Cardiac muscle cell (in vitro differentiated cells and primary cell): ENCODE results near the gene ARL6IP4. TPM values are rescaled to one million over a fixed set of nuclear protein-coding genes. Genes with fewer than 3 reads are reported as not detected.

Source experiments
- DNase-seq, 2 donors: peaks; one replicate each; pipeline versions ENCODE4 v3.0.0 to v3.0.0-alpha.2; 2010 to 2017; ENCODE audit warnings: low read depth in 1 of 2, low spot score in 1 of 2
- H3K27ac ChIP-seq: fragments of 200-600 bp; sonication (generic); 2 replicates; pipeline ENCODE4 v1.5.1; 2016
- H3K27me3 ChIP-seq: fragments of 200-600 bp; sonication (generic); 2 replicates; pipeline ENCODE4 v1.6.0; 2016; ENCODE audit warnings: control low read depth
- H3K36me3 ChIP-seq: fragments of 200-600 bp; sonication (generic); 2 replicates; pipeline ENCODE4 v1.5.1; 2016; ENCODE audit warnings: control low read depth
- H3K4me1 ChIP-seq: fragments of 200-600 bp; sonication (generic); 2 replicates; pipeline ENCODE4 v1.8.1; 2017; ENCODE audit warnings: low read depth, mild to moderate bottlenecking, mixed run types
- H3K4me3 ChIP-seq: fragments of 200-600 bp; sonication (generic); 2 replicates; pipeline ENCODE4 v1.5.1; 2016; ENCODE audit warnings: mild to moderate bottlenecking
- H3K9me3 ChIP-seq: fragments of 200-600 bp; sonication (generic); 2 replicates; pipeline ENCODE4 v1.5.1; 2017; ENCODE audit warnings: low read depth, mild to moderate bottlenecking, control low read depth
- CTCF ChIP-seq: IDR thresholded peaks from 2 replicates; pipeline ENCODE4 v1.5.1; 2012; ENCODE audit warnings: low read depth, mild to moderate bottlenecking, low read length
- polyA plus RNA-seq: library from polyadenylated mRNA; unstranded; fragments of >200 nt; fragmentation: Nextera tagmentation; extraction: Ambion mirVana; gene quantifications from 2 replicates; pipeline ENCODE4 v1.2.1, GENCODE V29; 2016
- total RNA-seq: library from RNA; depleted of rRNA; stranded (reverse); fragments of >200 nt; gene quantifications from 2 replicates; pipeline ENCODE4 v1.2.3, GENCODE V29; 2016

The ARL6IP4 gene
- total and polyA plus RNA-seq, 2 experiments from 2014 or later, result 253 to 323 TPM

DNA sequence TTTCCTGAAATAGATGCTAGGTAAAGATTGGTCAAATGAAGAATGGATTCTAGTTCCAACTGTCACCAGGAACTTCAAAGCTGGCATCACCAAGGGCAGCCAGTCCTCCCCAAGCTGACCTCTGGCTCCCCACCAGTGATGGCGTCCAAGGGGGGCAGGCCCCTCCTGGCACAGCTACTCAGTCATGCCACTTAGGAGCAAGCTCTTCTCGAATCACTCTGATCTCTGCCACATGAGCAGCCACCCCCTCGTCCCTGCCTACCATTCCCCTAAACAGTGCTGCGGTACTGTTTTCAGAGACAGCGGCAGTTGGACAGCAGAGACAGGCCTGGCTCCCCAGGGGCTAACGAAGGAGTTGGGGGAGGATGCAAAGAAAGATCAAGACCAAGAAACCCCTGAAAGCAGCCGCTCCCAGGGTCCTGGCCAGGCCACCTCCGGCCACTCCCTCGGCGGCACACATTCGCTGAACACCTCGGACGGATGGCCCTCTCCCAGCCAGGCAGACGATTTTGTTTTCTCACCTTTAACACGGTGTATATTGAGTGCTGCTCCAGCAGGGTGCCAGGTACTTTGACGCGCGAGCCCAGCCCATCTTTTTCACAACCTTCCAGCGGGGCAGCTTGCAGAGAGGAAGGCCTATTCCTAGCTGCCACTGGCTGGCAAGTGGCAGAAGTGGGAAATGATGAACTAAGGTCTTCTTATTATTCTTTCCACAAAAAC lies 47.4 kb downstream of the ARL6IP4 start:
- no peak for DNase-seq
- H3K4me3 ChIP-seq, result no peak overlapping the region
- H3K9me3 ChIP-seq, result no peaks in the 10 kb centered on the region
- no peak overlapping the region for H3K27ac ChIP-seq
- H3K36me3 ChIP-seq, result no peaks in the 10 kb centered on the region
- H3K4me1 ChIP-seq, result peaks cover 7% of the 10 kb centered on the region
- peaks cover 5% of the 10 kb centered on the region for H3K27me3 ChIP-seq
- no peak for TF ChIP-seq CTCF

GRCh38 chr12:123028475-123028874 lies 48.0 kb downstream of the ARL6IP4 start:
- no peak for DNase-seq
- TF ChIP-seq CTCF, result no peak
- Histone ChIP-seq H3K4me3 (no peak overlapping the region), H3K4me1 (peaks cover 12% of the 10 kb centered on the region), H3K36me3 (no peaks in the 10 kb centered on the region), H3K9me3 (no peaks in the 10 kb centered on the region), H3K27me3 (peaks cover 5% of the 10 kb centered on the region), H3K27ac (no peak overlapping the region)

DNA sequence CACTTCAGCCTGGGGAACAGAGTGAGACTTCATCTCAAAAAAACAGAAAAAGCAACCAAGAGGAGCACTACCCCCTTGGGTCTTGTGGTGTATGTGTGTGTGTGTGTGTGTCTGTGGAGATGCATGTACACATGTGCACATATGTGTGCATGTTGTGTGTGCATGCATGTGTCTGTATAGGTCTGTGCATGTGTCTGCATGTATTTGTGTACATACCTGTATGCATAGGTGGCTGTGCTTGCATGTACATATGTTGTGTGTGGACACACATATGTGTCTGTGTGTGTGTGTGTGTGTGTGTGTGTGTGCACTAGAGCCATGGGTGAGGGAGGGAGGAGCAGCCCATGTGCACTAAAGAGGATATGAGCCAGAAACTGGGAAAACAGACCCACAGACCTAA lies 49.1 kb downstream of the ARL6IP4 start:
- no peak for DNase-seq
- Histone ChIP-seq H3K4me1 (peaks cover 12% of the 10 kb centered on the region), H3K4me3 (no peak overlapping the region), H3K27ac (no peak overlapping the region), H3K36me3 (no peaks in the 10 kb centered on the region), H3K9me3 (no peaks in the 10 kb centered on the region), H3K27me3 (peaks cover 5% of the 10 kb centered on the region)
- no peak for TF ChIP-seq CTCF

DNA sequence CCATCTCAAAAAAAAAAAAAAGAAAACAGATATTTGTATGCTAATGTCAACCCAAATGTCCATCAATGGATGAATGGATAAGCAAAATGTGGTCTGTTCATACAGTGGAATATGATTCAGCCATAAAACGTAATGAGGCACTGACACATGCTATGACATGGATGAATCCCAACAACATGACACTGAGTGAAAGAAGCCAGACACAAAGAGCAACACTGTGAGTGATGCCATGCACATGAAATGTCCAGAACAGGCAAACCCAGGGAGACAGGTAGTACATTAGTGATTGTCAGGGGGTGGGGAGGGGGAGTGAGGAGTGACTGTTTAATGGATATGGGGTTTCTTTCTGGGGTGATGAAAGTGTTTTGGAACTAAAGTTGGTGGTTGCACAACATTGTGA lies 50.2 kb downstream of the ARL6IP4 start:
- H3K9me3 ChIP-seq, result no peaks in the 10 kb centered on the region
- peaks cover 5% of the 10 kb centered on the region for H3K27me3 ChIP-seq
- no peak overlapping the region for H3K27ac ChIP-seq
- DNase-seq, result no peak
- H3K4me3 ChIP-seq, result no peak overlapping the region
- peaks cover 12% of the 10 kb centered on the region for H3K4me1 ChIP-seq
- TF ChIP-seq CTCF, result no peak
- no peaks in the 10 kb centered on the region for H3K36me3 ChIP-seq

DNA sequence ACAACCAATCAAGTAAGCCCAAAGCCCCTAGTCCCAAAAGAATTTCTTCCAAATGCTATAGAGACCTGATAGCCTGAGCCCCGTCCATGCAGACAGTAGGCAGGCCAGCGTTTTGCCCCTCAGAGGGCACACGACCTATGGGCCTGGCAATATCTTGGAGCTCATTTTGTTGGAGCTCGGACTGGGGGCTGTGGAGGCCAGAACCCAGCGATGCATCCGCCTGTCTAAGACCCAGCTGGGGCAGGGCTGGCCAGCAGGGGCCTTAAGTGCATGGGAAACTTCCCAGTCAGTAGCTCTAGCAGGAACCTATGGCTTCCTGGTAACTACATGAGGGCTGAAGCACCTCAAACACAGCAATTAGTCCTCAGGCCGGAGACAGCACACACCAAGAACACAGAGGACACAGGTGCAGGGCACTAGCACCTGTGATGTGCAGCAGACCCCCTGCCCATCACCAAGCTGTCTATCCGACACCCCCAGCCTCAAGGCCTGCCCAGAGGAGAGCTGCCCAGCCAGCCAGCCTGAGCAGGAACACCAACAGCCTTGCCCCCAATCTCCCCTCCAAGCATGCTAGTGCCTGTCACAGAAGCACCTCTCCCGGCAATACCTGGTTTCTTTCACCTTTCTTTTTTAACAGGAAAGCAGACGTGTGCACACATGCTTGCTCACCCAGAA lies 50.8 kb downstream of the ARL6IP4 start:
- no peak for DNase-seq
- TF ChIP-seq CTCF, result no peak
- peaks cover 14% of the 10 kb centered on the region for H3K4me1 ChIP-seq
- H3K27me3 ChIP-seq, result peaks cover 5% of the 10 kb centered on the region
- H3K4me3 ChIP-seq, result no peak overlapping the region
- no peaks in the 10 kb centered on the region for H3K36me3 ChIP-seq
- no peak overlapping the region for H3K27ac ChIP-seq
- H3K9me3 ChIP-seq, result no peaks in the 10 kb centered on the region

Other genes starting within 250 kb of the ARL6IP4 start
- gene HCAR1, start 249.8 kb upstream of the ARL6IP4 start, total RNA-seq, result not detected in 2 replicates
- gene HCAR1, start 249.8 kb upstream of the ARL6IP4 start, polyA plus RNA-seq, result not detected in 2 replicates
- gene DENR, start 227.9 kb upstream of the ARL6IP4 start, total RNA-seq, result 23.6 and 31.7 TPM in 2 replicates
- 87.6 and 88.2 TPM in 2 replicates for gene DENR, start 227.9 kb upstream of the ARL6IP4 start, polyA plus RNA-seq
- gene CCDC62, start 206.1 kb upstream of the ARL6IP4 start, total RNA-seq, result 0.63 and 1.3 TPM in 2 replicates
- gene CCDC62, start 206.1 kb upstream of the ARL6IP4 start, polyA plus RNA-seq, result 0.37 and 0.46 TPM in 2 replicates
- 36.1 and 38.4 TPM in 2 replicates for gene HIP1R, start 145.2 kb upstream of the ARL6IP4 start, total RNA-seq
- 16.3 and 18.3 TPM in 2 replicates for gene HIP1R, start 145.2 kb upstream of the ARL6IP4 start, polyA plus RNA-seq
- 47.3 and 52.1 TPM in 2 replicates for gene VPS37B, start 84.6 kb upstream of the ARL6IP4 start, total RNA-seq
- gene VPS37B, start 84.6 kb upstream of the ARL6IP4 start, polyA plus RNA-seq, result 31.7 and 47.4 TPM in 2 replicates
- 9.7 and 13.0 TPM in 2 replicates for gene ABCB9, start 14.2 kb upstream of the ARL6IP4 start, total RNA-seq
- 5.2 and 10.0 TPM in 2 replicates for gene ABCB9, start 14.2 kb upstream of the ARL6IP4 start, polyA plus RNA-seq
- 39.3 and 44.4 TPM in 2 replicates for gene OGFOD2, start 5.4 kb upstream of the ARL6IP4 start, total RNA-seq
- gene OGFOD2, start 5.4 kb upstream of the ARL6IP4 start, polyA plus RNA-seq, result 22.8 and 41.8 TPM in 2 replicates
- gene PITPNM2, start 170.4 kb downstream of the ARL6IP4 start, total RNA-seq, result 3.7 and 5.6 TPM in 2 replicates
- 2.9 and 4.8 TPM in 2 replicates for gene PITPNM2, start 170.4 kb downstream of the ARL6IP4 start, polyA plus RNA-seq